HEK293 (cell line): ENCODE measurements around the gene MYO1E.

Experiments
- CTCF ChIA-PET: fragments of 350-600 bp; formaldehyde crosslinking; extraction: SDS; loops from one replicate; lab custom pipeline; 2021; ENCODE audit warnings: antibody characterized with exemption; lab: Yijun Ruan, JAX
- POLR2A ChIA-PET: fragments of 300-600 bp; formaldehyde crosslinking; extraction: SDS; loops from one replicate; lab custom pipeline; 2020; ENCODE audit warnings: antibody characterized with exemption, inconsistent platforms; lab: Yijun Ruan, JAX
- H3K27ac ChIP-seq: fragments of 200-500 bp; sonication (Bioruptor generic); 2 replicates; pipeline ENCODE4 v1.5.1; 2014; ENCODE audit warnings: low read depth, low read length, control low read depth, inconsistent platforms; ENCODE audit errors: extremely low read depth
- H3K36me3 ChIP-seq, 2 experiments: fragments of 200-500 bp in 1 of 2; sonication (Bioruptor generic) in 1 of 2; 1 replicate in 1 of 2; 2 replicates in 1 of 2; pipeline ENCODE4 v1.5.1; 2014 to 2017; ENCODE audit warnings: inconsistent platforms in 2 of 2, low read length in 2 of 2; ENCODE audit not compliant: control insufficient read depth in 2 of 2, insufficient read depth in 1 of 2
- H3K4me1 ChIP-seq: fragments of 200-500 bp; sonication (Bioruptor generic); 2 replicates; pipeline ENCODE4 v1.5.1; 2014; ENCODE audit warnings: mild to moderate bottlenecking, low read length, inconsistent platforms; ENCODE audit not compliant: control insufficient read depth, insufficient read depth
- H3K4me3 ChIP-seq: 2 replicates; pipeline ENCODE4 v1.5.1; 2011; ENCODE audit warnings: low read depth, mild to moderate bottlenecking, control low read depth, low read length, moderate library complexity
- H3K9me3 ChIP-seq: fragments of 200-500 bp; sonication (Bioruptor generic); 2 replicates; pipeline ENCODE4 v1.5.1; 2014; ENCODE audit warnings: low read depth, low read length, inconsistent platforms; ENCODE audit not compliant: control insufficient read depth, insufficient read depth
- AEBP2 ChIP-seq: fragments of 450-650 bp; formaldehyde crosslinking; IDR thresholded peaks from 2 replicates; pipeline ENCODE4 v1.5.1; 2016; ENCODE audit warnings: missing biosample characterization, missing genetic modification characterization, borderline replicate concordance
- GLI4 ChIP-seq: fragments of 450-650 bp; formaldehyde crosslinking; IDR thresholded peaks from 2 replicates; pipeline ENCODE4 v1.5.1; 2016; ENCODE audit warnings: missing biosample characterization, missing genetic modification characterization
- HOXD13 ChIP-seq: sonication (generic); formaldehyde crosslinking; IDR thresholded peaks from 2 replicates; pipeline ENCODE4 v1.8.0; 2022; ENCODE audit warnings: missing genetic modification reagents, borderline replicate concordance
- KLF10 ChIP-seq: fragments of 450-650 bp; IDR thresholded peaks from 2 replicates; pipeline ENCODE4 v1.5.1; 2018; ENCODE audit warnings: missing biosample characterization, mild to moderate bottlenecking, missing genetic modification characterization
- KLF16 ChIP-seq: fragments of 450-650 bp; formaldehyde crosslinking; IDR thresholded peaks from 2 replicates; pipeline ENCODE4 v1.5.1; 2017; ENCODE audit warnings: missing biosample characterization, missing genetic modification characterization
- PRDM4 ChIP-seq: fragments of 450-650 bp; formaldehyde crosslinking; IDR thresholded peaks from 2 replicates; pipeline ENCODE4 v1.5.1; 2017; ENCODE audit warnings: missing biosample characterization, missing genetic modification characterization
- PRDM6 ChIP-seq: fragments of 450-650 bp; formaldehyde crosslinking; IDR thresholded peaks from 2 replicates; pipeline ENCODE4 v1.5.1; 2017; ENCODE audit warnings: missing biosample characterization, missing genetic modification characterization
- REST ChIP-seq: fragments of 450-650 bp; formaldehyde crosslinking; IDR thresholded peaks from 2 replicates; pipeline ENCODE4 v1.5.1; 2016; ENCODE audit warnings: missing biosample characterization, missing genetic modification characterization
- TRIM28 ChIP-seq: IDR thresholded peaks from 2 replicates; pipeline ENCODE4 v1.6.1; 2011; ENCODE audit warnings: low read length, control low read depth, borderline replicate concordance
- ZBTB17 ChIP-seq: fragments of 450-650 bp; formaldehyde crosslinking; IDR thresholded peaks from 2 replicates; pipeline ENCODE4 v1.5.1; 2016; ENCODE audit warnings: missing biosample characterization, missing genetic modification characterization
- ZBTB20 ChIP-seq: fragments of 450-650 bp; formaldehyde crosslinking; IDR thresholded peaks from 2 replicates; pipeline ENCODE4 v1.5.1; 2016; ENCODE audit warnings: missing biosample characterization, missing genetic modification characterization
- ZNF121 ChIP-seq: fragments of 450-650 bp; formaldehyde crosslinking; IDR thresholded peaks from 2 replicates; pipeline ENCODE4 v1.5.1; 2016; ENCODE audit warnings: missing biosample characterization, missing genetic modification characterization
- ZNF138 ChIP-seq: fragments of 450-650 bp; formaldehyde crosslinking; IDR thresholded peaks from 2 replicates; pipeline ENCODE4 v1.5.1; 2016; ENCODE audit warnings: missing biosample characterization, missing genetic modification characterization, borderline replicate concordance
- ZNF184 ChIP-seq: fragments of 450-650 bp; IDR thresholded peaks from 2 replicates; pipeline ENCODE4 v1.5.1; 2018; ENCODE audit warnings: missing biosample characterization, mild to moderate bottlenecking, missing genetic modification characterization
- ZNF223 ChIP-seq: fragments of 450-650 bp; formaldehyde crosslinking; IDR thresholded peaks from 2 replicates; pipeline ENCODE4 v1.5.1; 2016; ENCODE audit warnings: missing biosample characterization, missing genetic modification characterization
- ZNF354C ChIP-seq: fragments of 450-650 bp; formaldehyde crosslinking; IDR thresholded peaks from 2 replicates; pipeline ENCODE4 v1.5.1; 2016; ENCODE audit warnings: missing biosample characterization, missing genetic modification characterization, low read depth, borderline replicate concordance
- ZNF362 ChIP-seq: fragments of 450-650 bp; formaldehyde crosslinking; IDR thresholded peaks from 2 replicates; pipeline ENCODE4 v1.5.1; 2016; ENCODE audit warnings: missing biosample characterization, missing genetic modification characterization
- ZNF366 ChIP-seq: fragments of 450-650 bp; formaldehyde crosslinking; conservative IDR thresholded peaks from 2 replicates; pipeline ENCODE4 v1.5.1; 2016; ENCODE audit warnings: missing biosample characterization, missing genetic modification characterization
- ZNF426 ChIP-seq: fragments of 450-650 bp; formaldehyde crosslinking; IDR thresholded peaks from 2 replicates; pipeline ENCODE4 v1.5.1; 2017; ENCODE audit warnings: missing biosample characterization, missing genetic modification characterization, mild to moderate bottlenecking, inconsistent platforms, moderate library complexity
- ZNF48 ChIP-seq: fragments of 450-650 bp; formaldehyde crosslinking; IDR thresholded peaks from 2 replicates; pipeline ENCODE4 v1.5.1; 2016; ENCODE audit warnings: missing biosample characterization, missing genetic modification characterization
- ZNF658 ChIP-seq: fragments of 450-650 bp; formaldehyde crosslinking; IDR thresholded peaks from 2 replicates; pipeline ENCODE4; 2016; ENCODE audit warnings: missing biosample characterization, missing genetic modification characterization
- ZNF660 ChIP-seq: fragments of 450-650 bp; IDR thresholded peaks from 2 replicates; pipeline ENCODE4 v1.5.1; 2018; ENCODE audit warnings: missing biosample characterization, mild to moderate bottlenecking, missing genetic modification characterization
- ZNF701 ChIP-seq: fragments of 450-650 bp; formaldehyde crosslinking; IDR thresholded peaks from 2 replicates; pipeline ENCODE4 v1.5.1; 2016; ENCODE audit warnings: missing biosample characterization, missing genetic modification characterization
- ZNF707 ChIP-seq: fragments of 450-650 bp; formaldehyde crosslinking; IDR thresholded peaks from 2 replicates; pipeline ENCODE4 v1.5.1; 2016; ENCODE audit warnings: missing biosample characterization, missing genetic modification characterization

The MYO1E gene

GRCh38 chr15:59229453-59229852, 143.2 kb downstream of the MYO1E start (continued):
- no peak for TF ChIP-seq PRDM4 (tag by site-specific recombination)
- no peak for TF ChIP-seq ZNF366 (tag by site-specific recombination)
- no peak for TF ChIP-seq ZNF426
- TF ChIP-seq ZNF660 = no peak
- no peak for TF ChIP-seq HOXD13 (CRISPR knock-in tag)
- TF ChIP-seq ZNF184 (tag by site-specific recombination) = no peak
- TF ChIP-seq ZBTB20 = no peak
- TF ChIP-seq, all 188 proteins: peak for 0

GRCh38 chr15:59229015-59229414, 143.7 kb downstream of the MYO1E start:
- Histone ChIP-seq H3K36me3 (peaks cover 0 to 5% of the 10 kb centered on the region in 2 experiments; a peak in 1 of 3 replicates), H3K4me1 (no peaks in the 10 kb centered on the region), H3K27ac (no peak overlapping the region), H3K9me3 (no peaks in the 10 kb centered on the region), H3K4me3 (no peak overlapping the region)
- TF ChIP-seq ZNF223 (no peak), AEBP2 (no peak), KLF10 (tag by site-specific recombination) (no peak), GLI4 (tag by site-specific recombination) (no peak), REST (tag by site-specific recombination) (no peak), ZNF658 (tag by site-specific recombination) (no peak), ZNF354C (tag by site-specific recombination) (no peak), KLF16 (tag by site-specific recombination) (no peak), ZNF121 (tag by site-specific recombination) (no peak), ZNF701 (no peak), ZNF138 (tag by site-specific recombination) (no peak), PRDM6 (tag by site-specific recombination) (no peak), TRIM28 (no peak), ZNF707 (no peak), ZNF362 (tag by site-specific recombination) (no peak), ZNF48 (no peak), ZBTB17 (tag by site-specific recombination) (no peak)
- ChIA-PET CTCF (no interaction called here), POLR2A (no interaction called here)
